Fibroblast of pulmonary artery (primary cell): Measurements from ENCODE around the gene ATP2B2.

Source experiments
- DNase-seq: peaks from one replicate; pipeline ENCODE4 v3.0.0-alpha.2; 2010; ENCODE audit warnings: low read depth
- H3K4me3 ChIP-seq: replicated peaks from 2 replicates; pipeline ENCODE4 v1.5.1; 2011; ENCODE audit warnings: low read depth, mild to moderate bottlenecking, control low read depth, low read length, moderate library complexity
- CTCF ChIP-seq: IDR thresholded peaks from 2 replicates; pipeline ENCODE4 v1.5.1; 2011; ENCODE audit warnings: mild to moderate bottlenecking, control low read depth, low read length, inconsistent platforms; ENCODE audit errors: missing control alignments

Gene ATP2B2

DNA sequence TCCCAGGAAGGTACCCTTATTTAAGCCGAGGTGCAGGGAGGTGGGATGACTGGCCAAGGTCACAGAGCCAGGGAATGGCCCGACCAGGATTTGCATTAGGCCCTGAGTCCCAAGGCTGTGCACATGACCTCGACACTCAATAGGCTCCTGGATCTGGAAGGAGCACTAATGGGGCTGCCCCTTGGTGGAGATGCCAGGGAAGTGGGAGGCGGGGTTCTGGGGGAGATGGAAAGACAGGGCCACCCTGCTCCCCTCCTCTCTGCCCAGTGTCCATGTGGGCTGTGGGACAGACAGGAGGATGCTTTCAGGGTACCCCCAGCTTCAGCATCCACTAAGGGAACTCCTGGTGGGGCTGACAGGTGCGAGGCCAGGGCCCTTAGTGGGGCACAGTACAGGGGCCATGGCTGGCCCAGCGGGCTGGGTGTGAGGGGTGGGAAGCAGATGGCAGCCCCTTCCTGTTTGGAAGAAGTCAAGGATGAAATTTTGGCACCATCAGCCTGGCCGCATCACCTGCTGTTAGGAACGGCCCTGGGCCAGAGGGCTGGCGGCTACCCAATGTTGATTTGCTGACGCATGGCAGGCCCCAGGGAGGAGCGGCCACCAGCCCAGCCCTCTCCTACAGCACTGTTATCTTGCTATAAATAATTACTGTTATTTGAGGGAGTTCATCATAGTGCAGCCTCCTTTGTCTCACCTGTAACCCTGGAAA, 37.3 kb downstream of the ATP2B2 start:
- no peak overlapping the region for H3K4me3 ChIP-seq

GRCh38 chr3:10467204-10467603, 38.2 kb downstream of the ATP2B2 start:
- no peak for TF ChIP-seq CTCF
- DNase-seq = no peak
- no peak overlapping the region for H3K4me3 ChIP-seq

More for the DNA sequence above, 37.3 kb downstream of the ATP2B2 start:
- TF ChIP-seq CTCF = no peak
- DNase-seq = no peak

DNA sequence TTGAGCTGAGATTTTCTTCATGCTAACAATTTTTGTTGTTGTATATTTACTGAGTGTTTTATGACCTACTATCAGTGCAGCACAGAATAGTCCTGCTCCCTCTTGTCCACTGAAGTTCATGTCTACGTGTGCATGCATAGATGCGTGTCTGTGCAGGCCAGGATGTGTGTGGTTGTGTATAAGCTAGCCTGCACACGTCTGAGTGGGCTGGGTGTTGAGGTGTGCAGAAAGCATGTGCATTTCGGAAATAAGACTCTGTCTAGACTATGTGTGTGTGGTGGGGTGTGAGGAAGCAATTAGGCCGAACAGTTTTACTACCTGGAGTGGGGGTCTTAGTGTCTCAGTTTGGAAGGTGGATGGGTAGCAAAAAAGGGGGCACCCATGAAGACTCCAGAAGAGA, 39.2 kb downstream of the ATP2B2 start:
- DNase-seq = no peak
- no peak for TF ChIP-seq CTCF

DNA sequence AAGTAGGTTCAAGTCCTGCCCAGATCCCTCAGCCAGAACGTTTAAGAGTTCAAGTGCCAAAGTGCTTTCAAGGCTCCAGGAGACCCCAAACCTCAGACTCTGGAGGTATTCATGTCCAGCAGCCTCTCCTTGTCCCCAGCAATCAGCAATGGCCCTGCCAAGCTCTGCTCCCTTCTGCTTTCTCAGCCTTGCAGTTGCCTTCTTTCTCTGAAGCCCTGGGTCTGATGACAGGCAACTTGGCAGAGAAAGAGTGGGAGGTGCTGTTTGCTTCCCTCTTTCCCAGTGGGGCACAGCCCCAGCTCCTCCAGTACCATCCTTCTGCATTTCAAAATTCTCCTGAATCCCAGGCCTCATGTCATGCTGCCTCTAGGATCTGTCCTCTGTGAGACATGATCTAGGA, 40.2 kb downstream of the ATP2B2 start:
- DNase-seq = no peak
- H3K4me3 ChIP-seq = no peak overlapping the region
- TF ChIP-seq CTCF = no peak

More for the DNA sequence above, 39.2 kb downstream of the ATP2B2 start:
- no peak overlapping the region for H3K4me3 ChIP-seq

GRCh38 chr3:10463533-10464434, 41.6 kb downstream of the ATP2B2 start:
- no peak for DNase-seq
- no peak for TF ChIP-seq CTCF
- H3K4me3 ChIP-seq = no peak overlapping the region

DNA sequence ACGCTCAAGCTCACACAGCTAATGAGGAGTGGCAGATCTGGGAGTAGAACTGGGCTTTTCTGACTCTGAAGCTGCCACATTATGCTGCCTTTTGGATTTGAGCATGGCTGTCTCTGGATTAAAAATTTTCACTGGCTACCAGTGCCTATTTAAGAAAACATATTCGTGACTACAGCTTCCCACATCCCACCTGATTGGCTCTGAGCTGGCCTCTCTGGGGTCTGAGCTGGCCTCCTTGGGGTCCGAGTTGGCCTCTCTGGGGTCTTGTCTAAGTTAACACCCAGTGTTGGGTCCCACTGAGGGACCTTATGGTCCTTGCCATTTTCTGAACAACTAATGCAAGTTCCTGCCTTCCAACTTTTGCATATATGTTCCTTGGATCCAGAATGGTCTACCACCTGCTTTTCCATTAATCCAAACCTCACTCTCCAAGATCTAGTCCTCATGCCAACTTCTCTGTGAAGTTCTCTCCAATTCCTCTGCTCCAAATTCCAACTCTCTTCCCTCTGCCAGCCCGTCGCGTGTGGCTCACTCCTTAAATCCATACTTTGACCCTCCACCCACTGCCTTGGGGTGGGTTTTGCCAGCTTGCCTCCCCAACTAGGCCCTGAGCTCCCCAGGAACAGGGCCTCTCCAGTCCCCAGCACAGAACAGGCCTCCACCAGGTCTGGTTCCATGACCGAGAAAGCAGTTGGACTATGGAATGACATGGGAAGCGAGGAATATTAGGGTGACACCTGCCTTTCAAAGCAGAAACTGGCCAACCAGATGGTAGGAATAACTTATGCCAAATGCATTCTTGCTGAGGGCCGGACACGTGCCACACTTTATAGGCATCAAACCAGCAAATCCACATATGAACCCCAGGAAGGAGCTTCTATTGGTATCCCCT, 42.5 kb downstream of the ATP2B2 start:
- no peak for DNase-seq
- H3K4me3 ChIP-seq = no peak overlapping the region
- TF ChIP-seq CTCF = no peak
